ENCODE results near the gene MAP1B.

MAP1B gene

DNA sequence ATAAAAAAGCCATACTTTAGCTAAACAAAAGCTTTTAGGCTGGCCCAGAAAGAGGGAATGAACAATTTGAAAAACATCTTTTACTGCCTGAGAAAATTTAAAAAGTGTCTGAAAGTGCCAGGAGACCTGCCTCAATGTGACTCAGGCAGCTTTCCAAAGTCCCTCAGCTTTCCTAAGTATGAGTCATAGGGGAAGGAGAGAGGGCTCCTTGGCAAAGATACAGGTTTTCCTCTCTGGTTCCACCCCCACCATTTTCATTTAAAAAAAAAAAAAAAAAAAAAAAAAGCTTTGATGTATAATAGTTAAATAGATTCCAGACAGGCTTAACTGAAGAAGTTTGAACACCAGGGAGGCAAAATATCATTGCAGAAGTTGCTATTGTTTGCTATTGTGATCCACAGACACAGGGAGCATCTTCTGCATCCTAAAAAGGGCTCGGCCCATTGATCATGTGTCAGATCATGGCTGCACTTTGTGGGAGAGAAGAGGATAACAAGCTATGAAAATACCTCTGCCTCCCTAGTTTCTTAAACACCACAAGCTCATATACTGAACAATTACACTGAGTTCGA, 141.2 kb downstream of the MAP1B start:
- no peak overlapping the region for H3K27ac ChIP-seq (ENCODE audit: low read depth in 2 of 2, low read length in 2 of 2)

DNA sequence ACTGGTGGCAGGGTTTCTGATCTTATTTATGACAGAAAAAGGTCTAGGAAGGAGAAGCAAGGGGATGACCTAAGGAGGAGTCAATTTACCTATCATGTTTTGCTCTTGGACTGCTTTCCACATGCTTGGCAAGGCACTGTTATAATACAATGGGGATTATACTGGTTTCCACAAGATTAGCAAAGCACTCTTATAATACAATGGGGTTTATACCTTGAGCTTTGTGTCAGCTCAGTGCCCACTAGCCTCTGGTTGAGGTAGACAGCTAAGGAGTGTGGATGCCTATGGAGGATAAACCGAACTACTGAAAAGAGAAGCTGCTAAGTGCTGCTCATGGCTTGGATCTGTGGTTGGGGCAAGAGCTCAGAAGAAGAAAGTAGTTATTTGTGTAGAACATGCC, 144.1 kb downstream of the MAP1B start:
- Histone ChIP-seq H3K27me3 (ENCODE audit: control insufficient read depth in 2 of 2, insufficient read depth in 2 of 2, low read length in 2 of 2) (no peaks in the 10 kb centered on the region), H3K36me3 (ENCODE audit: control insufficient read depth in 2 of 2, insufficient read depth in 2 of 2, low read length in 2 of 2) (peaks cover 0 to 2% of the 10 kb centered on the region in 2 donors), H3K9me3 (ENCODE audit: control insufficient read depth in 2 of 2, low read length in 2 of 2) (no peaks in the 10 kb centered on the region), H3K4me1 (ENCODE audit: control insufficient read depth in 2 of 2, insufficient read depth in 2 of 2, low read length in 2 of 2) (peaks cover under 1 to 23% of the 10 kb centered on the region in 2 donors), H3K4me3 (ENCODE audit: low read length in 2 of 2) (no peak overlapping the region), H3K9ac (ENCODE audit: low read depth in 1 of 2, low read length in 2 of 2) (no peak overlapping the region), H3K27ac (ENCODE audit: low read depth in 2 of 2, low read length in 2 of 2) (no peak overlapping the region)

More for the DNA sequence above, 141.2 kb downstream of the MAP1B start:
- Histone ChIP-seq H3K4me3 (ENCODE audit: low read length in 2 of 2) (no peak overlapping the region), H3K9me3 (ENCODE audit: control insufficient read depth in 2 of 2, low read length in 2 of 2) (no peaks in the 10 kb centered on the region), H3K4me1 (ENCODE audit: control insufficient read depth in 2 of 2, insufficient read depth in 2 of 2, low read length in 2 of 2) (peaks cover 3 to 23% of the 10 kb centered on the region in 2 donors), H3K36me3 (ENCODE audit: control insufficient read depth in 2 of 2, insufficient read depth in 2 of 2, low read length in 2 of 2) (peaks cover 0 to 2% of the 10 kb centered on the region in 2 donors), H3K27me3 (ENCODE audit: control insufficient read depth in 2 of 2, insufficient read depth in 2 of 2, low read length in 2 of 2) (no peaks in the 10 kb centered on the region), H3K9ac (ENCODE audit: low read depth in 1 of 2, low read length in 2 of 2) (no peak overlapping the region)

- Histone ChIP-seq H3K27me3 (ENCODE audit: control insufficient read depth in 2 of 2, insufficient read depth in 2 of 2, low read length in 2 of 2) (no peaks in the 10 kb centered on the region), H3K4me1 (ENCODE audit: control insufficient read depth in 2 of 2, insufficient read depth in 2 of 2, low read length in 2 of 2) (peaks cover 0 to 17% of the 10 kb centered on the region in 2 donors), H3K9me3 (ENCODE audit: control insufficient read depth in 2 of 2, low read length in 2 of 2) (no peaks in the 10 kb centered on the region), H3K27ac (ENCODE audit: low read depth in 2 of 2, low read length in 2 of 2) (no peak overlapping the region), H3K4me3 (ENCODE audit: low read length in 2 of 2) (no peak overlapping the region), H3K9ac (ENCODE audit: low read depth in 1 of 2, low read length in 2 of 2) (no peak overlapping the region), H3K36me3 (ENCODE audit: control insufficient read depth in 2 of 2, insufficient read depth in 2 of 2, low read length in 2 of 2) (peaks cover 0 to 2% of the 10 kb centered on the region in 2 donors)
Measured at GRCh38 chr5:72252008-72252407, 144.7 kb downstream of the MAP1B start.

- H3K27ac ChIP-seq (ENCODE audit: low read depth in 2 of 2, low read length in 2 of 2): no peak overlapping the region
- H3K9ac ChIP-seq (ENCODE audit: low read depth in 1 of 2, low read length in 2 of 2): no peak overlapping the region
- peaks cover 0 to 12% of the 10 kb centered on the region in 2 donors for H3K4me1 ChIP-seq (ENCODE audit: control insufficient read depth in 2 of 2, insufficient read depth in 2 of 2, low read length in 2 of 2)
- no peaks in the 10 kb centered on the region for H3K27me3 ChIP-seq (ENCODE audit: control insufficient read depth in 2 of 2, insufficient read depth in 2 of 2, low read length in 2 of 2)
- peaks cover 0 to 2% of the 10 kb centered on the region in 2 donors for H3K36me3 ChIP-seq (ENCODE audit: control insufficient read depth in 2 of 2, insufficient read depth in 2 of 2, low read length in 2 of 2)
- no peaks in the 10 kb centered on the region for H3K9me3 ChIP-seq (ENCODE audit: control insufficient read depth in 2 of 2, low read length in 2 of 2)
- H3K4me3 ChIP-seq (ENCODE audit: low read length in 2 of 2): no peak overlapping the region
Measured at GRCh38 chr5:72252574-72253155, 145.4 kb downstream of the MAP1B start.

- peaks cover 0 to 2% of the 10 kb centered on the region in 2 donors for H3K36me3 ChIP-seq (ENCODE audit: control insufficient read depth in 2 of 2, insufficient read depth in 2 of 2, low read length in 2 of 2)
- H3K9me3 ChIP-seq (ENCODE audit: control insufficient read depth in 2 of 2, low read length in 2 of 2): no peaks in the 10 kb centered on the region
- H3K27ac ChIP-seq (ENCODE audit: low read depth in 2 of 2, low read length in 2 of 2): peak overlapping the region in 1 of 2 donors; percentile 52
- no peak overlapping the region for H3K4me3 ChIP-seq (ENCODE audit: low read length in 2 of 2)
- H3K9ac ChIP-seq (ENCODE audit: low read depth in 1 of 2, low read length in 2 of 2): no peak overlapping the region
- H3K4me1 ChIP-seq (ENCODE audit: control insufficient read depth in 2 of 2, insufficient read depth in 2 of 2, low read length in 2 of 2): peaks cover 0 to 5% of the 10 kb centered on the region in 2 donors
- no peaks in the 10 kb centered on the region for H3K27me3 ChIP-seq (ENCODE audit: control insufficient read depth in 2 of 2, insufficient read depth in 2 of 2, low read length in 2 of 2)
Measured at GRCh38 chr5:72255237-72255636, 148.0 kb downstream of the MAP1B start.

DNA sequence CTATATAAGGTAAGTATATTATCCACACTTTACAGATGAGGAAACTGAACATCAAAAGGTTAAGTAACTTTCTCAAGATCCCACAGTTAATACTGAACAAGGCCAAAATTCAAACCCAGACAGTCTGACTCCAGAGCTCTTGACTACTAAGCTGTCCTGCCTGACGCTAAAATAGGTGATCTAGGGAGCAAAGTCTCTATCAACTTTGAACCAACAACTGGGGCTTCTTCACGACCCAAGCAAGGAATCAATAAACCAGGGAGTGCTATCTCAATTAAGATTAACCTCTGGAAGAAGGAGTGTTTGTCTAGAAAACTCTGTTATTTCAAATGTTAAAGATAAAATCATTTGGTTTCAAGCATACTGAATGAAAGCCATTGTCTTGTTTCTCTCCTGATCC, 148.4 kb downstream of the MAP1B start:
- Histone ChIP-seq H3K9ac (ENCODE audit: low read depth in 1 of 2, low read length in 2 of 2) (no peak overlapping the region), H3K9me3 (ENCODE audit: control insufficient read depth in 2 of 2, low read length in 2 of 2) (no peaks in the 10 kb centered on the region), H3K4me1 (ENCODE audit: control insufficient read depth in 2 of 2, insufficient read depth in 2 of 2, low read length in 2 of 2) (peaks cover 0 to 5% of the 10 kb centered on the region in 2 donors), H3K27me3 (ENCODE audit: control insufficient read depth in 2 of 2, insufficient read depth in 2 of 2, low read length in 2 of 2) (no peaks in the 10 kb centered on the region), H3K36me3 (ENCODE audit: control insufficient read depth in 2 of 2, insufficient read depth in 2 of 2, low read length in 2 of 2) (peaks cover 0 to 2% of the 10 kb centered on the region in 2 donors), H3K27ac (ENCODE audit: low read depth in 2 of 2, low read length in 2 of 2) (peak overlapping the region in 1 of 2 donors; percentile 52), H3K4me3 (ENCODE audit: low read length in 2 of 2) (no peak overlapping the region)

GRCh38 chr5:72256536-72256935, 149.3 kb downstream of the MAP1B start:
- Histone ChIP-seq H3K27ac (ENCODE audit: low read depth in 2 of 2, low read length in 2 of 2) (no peak overlapping the region), H3K4me1 (ENCODE audit: control insufficient read depth in 2 of 2, insufficient read depth in 2 of 2, low read length in 2 of 2) (peaks cover 0 to 5% of the 10 kb centered on the region in 2 donors), H3K9me3 (ENCODE audit: control insufficient read depth in 2 of 2, low read length in 2 of 2) (no peaks in the 10 kb centered on the region), H3K36me3 (ENCODE audit: control insufficient read depth in 2 of 2, insufficient read depth in 2 of 2, low read length in 2 of 2) (peaks cover 0 to 2% of the 10 kb centered on the region in 2 donors), H3K9ac (ENCODE audit: low read depth in 1 of 2, low read length in 2 of 2) (no peak overlapping the region), H3K27me3 (ENCODE audit: control insufficient read depth in 2 of 2, insufficient read depth in 2 of 2, low read length in 2 of 2) (no peaks in the 10 kb centered on the region), H3K4me3 (ENCODE audit: low read length in 2 of 2) (no peak overlapping the region)

Measured in mucosa of rectum (tissue), 2 donors.